ENCODE results near the gene SYNGR1.

Gene SYNGR1

DNA sequence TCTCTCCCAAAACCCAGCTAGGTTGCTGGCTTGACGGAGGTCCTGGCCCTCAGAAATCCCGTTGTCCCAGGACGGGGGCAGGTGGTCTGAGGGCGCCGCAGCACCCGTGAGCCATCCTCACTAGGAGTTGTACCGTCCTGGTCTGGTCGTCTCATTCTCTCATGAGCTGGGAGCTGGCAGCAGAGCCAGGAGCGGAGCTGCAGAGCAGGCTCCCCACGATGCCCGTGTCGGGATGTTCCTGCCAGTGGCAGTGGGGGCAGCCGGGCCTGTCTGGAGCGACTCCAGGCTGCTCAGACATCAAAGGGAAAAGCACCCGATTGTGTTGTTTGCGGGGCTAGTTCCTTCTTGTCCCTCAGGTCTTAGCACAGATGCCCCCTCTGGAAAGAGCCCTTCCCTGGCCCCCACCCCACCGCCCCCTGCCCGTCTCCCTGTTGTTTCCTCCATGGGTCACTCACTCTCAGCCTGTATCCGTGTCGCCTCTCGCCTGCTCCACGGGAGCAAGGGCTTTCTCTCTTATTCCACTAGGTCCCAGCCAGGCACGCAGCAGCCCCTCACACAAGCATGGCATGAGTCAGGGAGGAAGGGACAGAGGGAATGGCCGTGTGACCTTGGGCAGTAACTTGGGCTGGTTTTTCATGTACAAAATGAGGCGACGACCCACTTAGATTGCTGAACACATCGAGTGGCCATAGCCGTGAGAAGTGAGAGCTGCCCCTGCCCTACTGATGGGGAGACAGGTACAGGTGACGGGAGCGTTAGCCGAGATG, 83.9 kb downstream of the SYNGR1 start:
- no peak for DNase-seq

DNA sequence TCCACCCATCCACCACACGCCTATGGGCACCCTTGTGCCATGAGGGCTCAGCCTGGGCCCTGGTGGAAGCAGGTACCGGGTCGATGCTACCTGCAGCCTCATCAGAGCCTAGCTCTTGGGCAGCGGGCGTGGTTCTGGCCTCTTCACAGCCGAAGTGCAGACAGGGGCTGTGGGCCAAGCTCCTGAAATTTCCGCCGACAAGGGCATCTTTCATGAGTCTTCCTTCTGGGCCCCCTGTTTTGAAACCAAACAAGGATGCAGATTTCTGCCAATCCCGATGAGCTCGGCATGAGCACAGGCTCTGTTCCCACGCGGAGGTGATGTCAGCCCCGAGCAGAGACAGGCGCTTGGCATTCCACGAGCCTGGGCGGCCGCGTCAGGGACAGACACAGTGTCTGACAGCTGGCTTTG, 84.5 kb downstream of the SYNGR1 start:
- no peak for DNase-seq

DNA sequence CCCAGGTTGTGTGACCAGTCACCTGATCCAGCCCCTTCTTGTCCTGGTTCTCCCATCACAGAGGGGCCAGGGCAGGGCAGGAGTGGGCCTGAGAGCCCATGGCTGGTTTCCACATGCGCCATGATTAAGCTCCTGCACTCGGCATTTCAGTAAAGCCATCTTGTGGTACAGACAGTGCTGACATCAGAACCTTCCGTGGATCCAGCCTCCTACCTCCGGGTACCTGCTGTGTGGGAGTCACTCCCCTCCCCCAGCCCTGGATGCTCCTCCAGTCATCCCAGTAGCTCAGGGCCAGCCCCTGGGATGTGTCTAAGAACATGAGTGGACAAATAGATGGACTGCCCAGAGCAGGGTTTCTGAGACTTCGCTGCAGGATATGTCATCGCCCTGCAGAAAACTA, 84.9 kb downstream of the SYNGR1 start:
- DNase-seq = no peak

All from NCI-H524 (cell line).